Panc1 (cell line): Measurements from ENCODE around the gene BCL11B. TPM values are rescaled to one million over a fixed set of nuclear protein-coding genes. Genes with fewer than 3 reads are reported as not detected.

ENCODE experiments used
- ATAC-seq: fragments of 200-7000 bp; cut with Tn5 transposase; 2 replicates; pipeline ENCODE4 v1.9.1; 2020; ENCODE audit warnings: mild to moderate bottlenecking, moderate library complexity
- BruUV-seq: library from RNA; stranded (reverse); fragments of 400-500 nt; replicated peaks from 2 replicates; lab custom pipeline; 2021; lab: Mats Ljungman, UMichigan
- CTCF ChIA-PET: fragments of 300-600 bp; sonication (Branson Sonifier 250); formaldehyde crosslinking; loops from one replicate; lab custom pipeline; 2022; ENCODE audit warnings: antibody characterized with exemption; lab: Charles Lee
- POLR2A ChIA-PET: fragments of 300-600 bp; sonication (Branson Sonifier 250); formaldehyde crosslinking; loops from one replicate; lab custom pipeline; 2022; ENCODE audit warnings: antibody characterized with exemption; lab: Charles Lee
- DNase-seq: peaks from one replicate; pipeline ENCODE4 v3.0.0-alpha.2; 2010; ENCODE audit warnings: low read depth, low spot score
- H3K27ac ChIP-seq: 2 replicates; pipeline ENCODE4 v1.5.1; 2011; ENCODE audit warnings: mild to moderate bottlenecking, low read length, inconsistent platforms
- H3K27me3 ChIP-seq: fragments of 200-500 bp; sonication (Bioruptor generic); 2 replicates; pipeline ENCODE4 v1.6.0; 2014; ENCODE audit warnings: low read length, inconsistent platforms; ENCODE audit not compliant: control insufficient read depth, insufficient read depth
- H3K36me3 ChIP-seq: fragments of 200-500 bp; sonication (Bioruptor generic); 2 replicates; pipeline ENCODE4 v1.5.1; 2014; ENCODE audit warnings: inconsistent platforms, mild to moderate bottlenecking, low read length, moderate library complexity; ENCODE audit not compliant: control insufficient read depth, insufficient read depth
- H3K4me1 ChIP-seq: 2 replicates; pipeline ENCODE4 v1.5.1; 2011; ENCODE audit warnings: inconsistent platforms, mild to moderate bottlenecking, low read length, moderate library complexity; ENCODE audit not compliant: control insufficient read depth, insufficient read depth
- H3K4me3 ChIP-seq, 2 experiments: 2 replicates each; pipeline ENCODE4 v1.5.1; 2011 to 2012; ENCODE audit warnings: low read depth in 2 of 2, low read length in 2 of 2, mild to moderate bottlenecking in 2 of 2, inconsistent platforms in 1 of 2, moderate library complexity in 1 of 2
- H3K9me3 ChIP-seq: fragments of 200-500 bp; sonication (Bioruptor generic); 2 replicates; pipeline ENCODE4 v1.5.1; 2014; ENCODE audit warnings: low read depth, mild to moderate bottlenecking, inconsistent platforms, low read length, moderate library complexity; ENCODE audit not compliant: control insufficient read depth, insufficient read depth
- CTCF ChIP-seq: fragments of 450-650 bp; IDR thresholded peaks from 2 replicates; pipeline ENCODE4 v1.5.1; 2017; ENCODE audit warnings: mild to moderate bottlenecking
- POLR2AphosphoS5 ChIP-seq: IDR thresholded peaks from 2 replicates; pipeline ENCODE4 v1.6.1; 2012; ENCODE audit warnings: mild to moderate bottlenecking, low read depth, low read length, moderate library complexity
- REST ChIP-seq, 2 experiments: IDR thresholded peaks; 2 replicates each; pipeline ENCODE4 v1.6.1; 2011 to 2012; ENCODE audit warnings: low read depth in 2 of 2, control low read depth in 1 of 2, low read length in 1 of 2, mild to moderate bottlenecking in 1 of 2, moderate library complexity in 1 of 2; ENCODE audit not compliant: insufficient read depth in 1 of 2
- SIN3A ChIP-seq: IDR thresholded peaks from 2 replicates; pipeline ENCODE4 v1.6.1; 2012; ENCODE audit warnings: low read depth, mild to moderate bottlenecking, low read length, moderate library complexity, borderline replicate concordance; ENCODE audit not compliant: insufficient read depth
- TCF7L2 ChIP-seq: IDR thresholded peaks from 2 replicates; pipeline ENCODE4 v1.6.1; 2011; ENCODE audit warnings: mild to moderate bottlenecking, low read depth, low read length, inconsistent platforms
- in situ Hi-C: cut with HindIII; loops from 2 replicates; pipeline ENCODE4 v1.10.0; 2016; ENCODE audit warnings: low sequenced_read_pairs, low pct_unique_long_range_greater_than_20kb
- intact Hi-C: fragments of 100-400 bp; cut with micrococcal nuclease; formaldehyde crosslinking; loops from one replicate; pipeline ENCODE4 v1.10.0; 2022; ENCODE audit not compliant: unreplicated experiment
- total RNA-seq: library from RNA; stranded (reverse); gene quantifications from one replicate; pipeline ENCODE4 v1.2.1, GENCODE V29; 2021; ENCODE audit not compliant: unreplicated experiment

BCL11B gene
- total RNA-seq, 1 experiment from 2014 or later, result 0.23 TPM

GRCh38 chr14:99203080-99203479 lies 68.9 kb downstream of the BCL11B start:
- CTCF ChIA-PET, result no interaction called here
- intact Hi-C loops, result no loop called here
- TF ChIP-seq REST (IDR thresholded peaks at IDR 0.05; ENCODE audit: insufficient read depth in 1 of 2, low read depth in 2 of 2, low read length in 1 of 2), result no peak
- TF ChIP-seq CTCF, result no peak
- TF ChIP-seq SIN3A, result no peak
- TF ChIP-seq TCF7L2, result no peak
- no peak for TF ChIP-seq POLR2AphosphoS5
- ATAC-seq (no peak), DNase-seq (no peak)
- Histone ChIP-seq H3K27me3 (no peaks in the 10 kb centered on the region; the same call in 1 of the 2 replicates), H3K4me3 (no peak overlapping the region), H3K9me3 (no peaks in the 10 kb centered on the region), H3K36me3 (no peaks in the 10 kb centered on the region), H3K4me1 (no peaks in the 10 kb centered on the region), H3K27ac (no peak overlapping the region)
- in situ Hi-C loops, result no loop called here
- BruUV-seq, result no TSS peak
- POLR2A ChIA-PET, result no interaction called here

- TF ChIP-seq TCF7L2, result no peak
- no peak for TF ChIP-seq POLR2AphosphoS5
- no peak for TF ChIP-seq CTCF
- no peak for TF ChIP-seq SIN3A
- no peak for TF ChIP-seq REST (IDR thresholded peaks at IDR 0.05; ENCODE audit: insufficient read depth in 1 of 2, low read depth in 2 of 2, low read length in 1 of 2)
- ChIA-PET POLR2A (no interaction called here), CTCF (no interaction called here)
- ATAC-seq (no peak), DNase-seq (no peak)
- H3K27ac ChIP-seq, result no peak overlapping the region
- H3K4me1 ChIP-seq, result no peaks in the 10 kb centered on the region
- no peaks in the 10 kb centered on the region for H3K9me3 ChIP-seq
- H3K36me3 ChIP-seq, result no peaks in the 10 kb centered on the region
- no peaks in the 10 kb centered on the region; the same call in 1 of the 2 replicates for H3K27me3 ChIP-seq
- in situ Hi-C loops (no loop called here), intact Hi-C loops (no loop called here)
- BruUV-seq, result no TSS peak
- H3K4me3 ChIP-seq, result no peak overlapping the region
These were observed 69.5 kb downstream of the BCL11B start for GRCh38 chr14:99202516-99202915.
